Spleen (tissue), 7 donors: ENCODE measurements around the gene MAGI2.

ENCODE experiments used
- POLR2A ChIP-seq, 3 donors: fragments of 450-650 bp; IDR thresholded peaks; one replicate each; pipeline ENCODE4 v1.5.1; 2017; ENCODE audit warnings: antibody characterized with exemption in 3 of 3, mild to moderate bottlenecking in 1 of 3
- TF ChIP-seq, protein P1 (sequence below), 11 experiments: fragments of 200-600 bp in 7 of 11; fragments of 450-650 bp in 4 of 11; sonication (generic) in 4 of 11; IDR thresholded peaks in 8 of 11; conservative IDR thresholded peaks in 3 of 11; 1 replicate in 7 of 11; 2 replicates in 4 of 11; pipeline versions ENCODE4 v1.4.0 to v1.8.0; 2016 to 2021; ENCODE audit warnings: antibody characterized with exemption in 11 of 11, inconsistent platforms in 4 of 11, mild to moderate bottlenecking in 1 of 11
- donor health status: DM: no; HTN: no; CAD: no; lungs with moderate emphysema.
- donor health status: DM: no; HTN: no; CAD: no.
- donor health status: DM: no; HTN: no; CAD: no.

DNA sequence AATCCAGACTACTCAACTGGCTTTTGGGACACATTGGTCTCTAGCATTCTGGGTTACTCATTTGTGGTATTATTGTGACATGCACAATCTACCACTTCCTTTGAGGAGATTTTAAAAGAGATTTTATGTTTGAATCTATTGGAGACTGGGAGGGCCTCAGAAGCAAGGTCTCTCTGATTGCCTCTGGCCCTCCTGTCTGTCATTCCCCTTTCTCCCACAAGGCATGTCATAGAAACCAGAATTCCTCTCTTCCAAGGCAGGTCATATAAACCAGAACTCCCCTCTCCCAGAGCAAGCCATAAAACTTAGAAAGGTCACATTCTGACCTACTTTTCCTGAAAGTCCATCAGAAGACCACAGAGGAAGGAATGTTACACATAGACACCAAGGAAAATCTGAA is 877.2 kb downstream of the MAGI2 start:
- TF ChIP-seq, protein P1, sequence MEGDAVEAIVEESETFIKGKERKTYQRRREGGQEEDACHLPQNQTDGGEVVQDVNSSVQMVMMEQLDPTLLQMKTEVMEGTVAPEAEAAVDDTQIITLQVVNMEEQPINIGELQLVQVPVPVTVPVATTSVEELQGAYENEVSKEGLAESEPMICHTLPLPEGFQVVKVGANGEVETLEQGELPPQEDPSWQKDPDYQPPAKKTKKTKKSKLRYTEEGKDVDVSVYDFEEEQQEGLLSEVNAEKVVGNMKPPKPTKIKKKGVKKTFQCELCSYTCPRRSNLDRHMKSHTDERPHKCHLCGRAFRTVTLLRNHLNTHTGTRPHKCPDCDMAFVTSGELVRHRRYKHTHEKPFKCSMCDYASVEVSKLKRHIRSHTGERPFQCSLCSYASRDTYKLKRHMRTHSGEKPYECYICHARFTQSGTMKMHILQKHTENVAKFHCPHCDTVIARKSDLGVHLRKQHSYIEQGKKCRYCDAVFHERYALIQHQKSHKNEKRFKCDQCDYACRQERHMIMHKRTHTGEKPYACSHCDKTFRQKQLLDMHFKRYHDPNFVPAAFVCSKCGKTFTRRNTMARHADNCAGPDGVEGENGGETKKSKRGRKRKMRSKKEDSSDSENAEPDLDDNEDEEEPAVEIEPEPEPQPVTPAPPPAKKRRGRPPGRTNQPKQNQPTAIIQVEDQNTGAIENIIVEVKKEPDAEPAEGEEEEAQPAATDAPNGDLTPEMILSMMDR (IDR thresholded peaks at IDR 0.05 in 8 of 11, conservative IDR thresholded peaks at IDR 0.05 in 3 of 11): no peak
- no peak for TF ChIP-seq POLR2A (IDR thresholded peaks at IDR 0.05)
